SK-N-SH (cell line): ENCODE data around the gene PARP16. TPM values are rescaled to one million over a fixed set of nuclear protein-coding genes. Genes with fewer than 3 reads are reported as not detected.

Source experiments
- CTCF ChIA-PET: fragments of 300-600, 350-600 bp; formaldehyde crosslinking; extraction: SDS; loops from one replicate; lab custom pipeline; 2021; lab: Yijun Ruan, JAX
- POLR2A ChIA-PET: fragments of 350-600 bp; sonication (Branson Sonifier 250); formaldehyde crosslinking; extraction: SDS; loops from one replicate; lab custom pipeline; 2020; ENCODE audit warnings: antibody characterized with exemption, inconsistent platforms; lab: Yijun Ruan, JAX
- DNase-seq: peaks from one replicate; pipeline ENCODE4 v3.0.0; 2012
- H2AFZ ChIP-seq: fragments of 200-600 bp; sonication (generic); 2 replicates; pipeline ENCODE4 v1.8.1; 2016; ENCODE audit warnings: antibody characterized with exemption, mild to moderate bottlenecking, low read depth
- H3F3A ChIP-seq: fragments of 200-600 bp; sonication (generic); replicated peaks from 2 replicates; pipeline ENCODE3; 2016; ENCODE audit warnings: antibody characterized with exemption, mild to moderate bottlenecking; ENCODE audit not compliant: insufficient read depth
- H3K27ac ChIP-seq, 2 experiments: fragments of 200-500 bp in 1 of 2; fragments of 200-600 bp in 1 of 2; sonication (Bioruptor generic) in 1 of 2; sonication (generic), shearing (Covaris generic) in 1 of 2; 2 replicates each; pipeline versions ENCODE4 v1.5.1 to v1.6.1; 2014 to 2016; ENCODE audit warnings: low read depth in 2 of 2, inconsistent platforms in 1 of 2, low read length in 1 of 2, mild to moderate bottlenecking in 1 of 2, mixed read lengths in 1 of 2
- H3K27me3 ChIP-seq: fragments of 200-600 bp; sonication (generic), shearing (Covaris generic); 2 replicates; pipeline ENCODE4 v1.6.1; 2016; ENCODE audit warnings: mixed run types; ENCODE audit not compliant: insufficient read depth
- H3K36me3 ChIP-seq, 2 experiments: fragments of 200-500 bp in 1 of 2; fragments of 200-600 bp in 1 of 2; sonication (Bioruptor generic) in 1 of 2; sonication (generic) in 1 of 2; replicated peaks in 1 of 2; 2 replicates each; pipeline versions ENCODE3 to v1.5.1; 2014 to 2016; ENCODE audit warnings: low read length in 1 of 2, mild to moderate bottlenecking in 1 of 2; ENCODE audit not compliant: insufficient read depth in 2 of 2, control insufficient read depth in 1 of 2
- H3K4me1 ChIP-seq, 2 experiments: fragments of 200-500 bp in 1 of 2; fragments of 200-600 bp in 1 of 2; sonication (Bioruptor generic) in 1 of 2; sonication (generic), shearing (Covaris generic) in 1 of 2; 2 replicates each; pipeline versions ENCODE4 v1.5.1 to v1.6.1; 2014 to 2016; ENCODE audit warnings: low read depth in 1 of 2, low read length in 1 of 2, mixed run types in 1 of 2; ENCODE audit not compliant: insufficient read depth in 2 of 2, control insufficient read depth in 1 of 2
- H3K4me2 ChIP-seq: fragments of 200-600 bp; sonication (generic), shearing (Covaris generic); 2 replicates; pipeline ENCODE4 v1.6.1; 2017; ENCODE audit warnings: mixed run types
- H3K4me3 ChIP-seq, 2 experiments: fragments of 200-500 bp in 1 of 2; fragments of 200-600 bp in 1 of 2; sonication (Bioruptor generic) in 1 of 2; sonication (generic), shearing (Covaris generic) in 1 of 2; 2 replicates each; pipeline versions ENCODE4 v1.5.1 to v1.8.1; 2014 to 2016; ENCODE audit warnings: low read depth in 2 of 2, inconsistent platforms in 1 of 2, low read length in 1 of 2, mild to moderate bottlenecking in 1 of 2, mixed read lengths in 1 of 2, moderate library complexity in 1 of 2
- H3K79me2 ChIP-seq: fragments of 200-600 bp; sonication (generic); 2 replicates; pipeline ENCODE4 v1.8.1; 2017; ENCODE audit warnings: mild to moderate bottlenecking; ENCODE audit not compliant: insufficient read depth
- H3K9ac ChIP-seq: fragments of 200-600 bp; sonication (generic); 2 replicates; pipeline ENCODE4 v1.6.1; 2017; ENCODE audit warnings: mixed run types
- H3K9me2 ChIP-seq: fragments of 200-600 bp; sonication (generic); 2 replicates; pipeline ENCODE4 v1.6.1; 2017; ENCODE audit warnings: mixed run types
- H3K9me3 ChIP-seq: fragments of 200-600 bp; sonication (generic); 2 replicates; pipeline ENCODE4 v1.6.1; 2017; ENCODE audit warnings: mixed run types, mild to moderate bottlenecking, moderate library complexity
- H4K20me1 ChIP-seq: fragments of 200-600 bp; sonication (generic); 2 replicates; pipeline ENCODE4 v1.6.1; 2017; ENCODE audit warnings: mild to moderate bottlenecking, mixed run types; ENCODE audit not compliant: insufficient read depth
- FOSL2 ChIP-seq: IDR thresholded peaks from 2 replicates; pipeline ENCODE4 v1.4.0; 2012; ENCODE audit warnings: low read depth, mild to moderate bottlenecking, moderate library complexity, borderline replicate concordance
- FOXM1 ChIP-seq: IDR thresholded peaks from 2 replicates; pipeline ENCODE4 v1.4.0; 2012; ENCODE audit warnings: low read depth, mild to moderate bottlenecking
- GABPA ChIP-seq: IDR thresholded peaks from 2 replicates; pipeline ENCODE4 v1.4.0; 2012; ENCODE audit warnings: low read depth, mild to moderate bottlenecking
- GATA2 ChIP-seq: sonication (generic); formaldehyde crosslinking; IDR thresholded peaks from 2 replicates; pipeline ENCODE4 v1.5.0; 2020; ENCODE audit warnings: mild to moderate bottlenecking, missing genetic modification reagents
- JUND ChIP-seq: IDR thresholded peaks from 2 replicates; pipeline ENCODE4 v1.4.0; 2012
- MXI1 ChIP-seq: IDR thresholded peaks from 2 replicates; pipeline ENCODE4 v1.6.1; 2012; ENCODE audit warnings: mild to moderate bottlenecking, low read depth, low read length, improper control_type of control experiment
- RAD21 ChIP-seq: IDR thresholded peaks from 2 replicates; pipeline ENCODE4 v1.6.1; 2012; ENCODE audit warnings: mild to moderate bottlenecking, low read length
- RCOR1 ChIP-seq: fragments of 150-350 bp; IDR thresholded peaks from 2 replicates; pipeline ENCODE4 v1.6.1; 2017; ENCODE audit warnings: antibody characterized with exemption, low read length
- RFX5 ChIP-seq: IDR thresholded peaks from 2 replicates; pipeline ENCODE4 v1.6.1; 2012; ENCODE audit warnings: mild to moderate bottlenecking, improper control_type of control experiment, low read length
- WGBS: methylation state at CpG from one replicate; pipeline ENCODE4 v1.1.6; 2017; ENCODE audit warnings: low lambda C conversion rate; 5-methylcytosine and 5-hydroxymethylcytosine counted together
- polyA plus RNA-seq, 3 experiments: library from polyadenylated mRNA; depleted of rRNA; stranded (reverse); fragments of >200 nt; gene quantifications; 2 replicates each; pipeline ENCODE4 v1.2.3, GENCODE V29; 2012
- TF ChIP-seq, protein P1 (sequence below): IDR thresholded peaks from 2 replicates; pipeline ENCODE4; 2012
- TF ChIP-seq, protein P2 (sequence below): IDR thresholded peaks from 2 replicates; pipeline ENCODE4 v1.4.0; 2012; ENCODE audit warnings: low read depth
- TF ChIP-seq, protein P3 (sequence below): fragments of 200-600 bp; sonication (generic); IDR thresholded peaks from 2 replicates; pipeline ENCODE4 v1.6.1; 2017; ENCODE audit warnings: antibody characterized with exemption, mild to moderate bottlenecking, moderate library complexity
- TF ChIP-seq, protein P4 (sequence below): IDR thresholded peaks from 2 replicates; pipeline ENCODE4 v1.4.0; 2012; ENCODE audit warnings: low read depth, borderline replicate concordance

The PARP16 gene
- polyA plus RNA-seq, 1 of the 3 experiments (the other 2 are of a cell fraction): 6.3 TPM

DNA sequence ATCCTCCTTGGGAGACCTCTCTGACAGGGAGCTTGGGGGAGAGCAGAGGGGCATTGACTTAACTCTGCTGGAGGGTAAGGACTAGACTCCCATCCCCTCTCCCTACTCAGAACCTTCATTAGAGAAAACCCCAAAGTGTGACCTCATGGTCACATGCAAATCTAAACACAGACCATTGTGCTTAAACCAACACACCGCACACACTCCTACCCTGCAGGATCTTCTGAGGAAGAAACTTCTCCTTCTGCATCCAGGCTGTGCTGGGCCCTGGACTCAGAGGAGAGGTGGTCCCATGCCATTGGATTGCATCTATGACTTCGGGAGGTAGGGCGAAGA, 805 bp upstream of the PARP16 start:
- Histone ChIP-seq H3K79me2 (peaks cover 6% of the 10 kb centered on the region; the same call in 1 of the 2 replicates), H3K27ac (peak overlapping the region in 1 of 2 experiments; percentile 75; a peak in 2 of 4 replicates), H3K36me3 (no peaks in the 10 kb centered on the region), H2AFZ (peak overlapping the region; percentile 95; the same call in 1 of the 2 replicates), H3F3A (peaks cover 18% of the 10 kb centered on the region), H3K4me2 (peak overlapping the region; percentile 97), H3K9ac (peak overlapping the region; percentile 57; the same call in 1 of the 2 replicates), H3K4me1 (peaks cover 9 to 13% of the 10 kb centered on the region in 2 experiments; a peak in 3 of 4 replicates), H3K4me3 (no peak overlapping the region), H4K20me1 (no peaks in the 10 kb centered on the region), H3K9me2 (no peaks in the 10 kb centered on the region), H3K9me3 (no peaks in the 10 kb centered on the region), H3K27me3 (no peaks in the 10 kb centered on the region)
- DNase-seq: no peak
- ChIA-PET POLR2A (interaction anchor here (1.1 to 2.1 kb wide), 4 partner anchors 9 to 103 kb away, joined by 3 to 20 read pairs (median 9); partner anchors contain the start of genes CLPX and RNU5B-1), CTCF (interaction anchor here (1.3 to 4.0 kb wide), 5 partner anchors 10 to 233 kb away, joined by 3 to 28 read pairs (median 8); no protein-coding TSS in a partner anchor)
- no peak for TF ChIP-seq GATA2 (CRISPR knock-in tag)
- no peak for TF ChIP-seq JUND
- no peak for TF ChIP-seq MXI1
- TF ChIP-seq, protein P1, sequence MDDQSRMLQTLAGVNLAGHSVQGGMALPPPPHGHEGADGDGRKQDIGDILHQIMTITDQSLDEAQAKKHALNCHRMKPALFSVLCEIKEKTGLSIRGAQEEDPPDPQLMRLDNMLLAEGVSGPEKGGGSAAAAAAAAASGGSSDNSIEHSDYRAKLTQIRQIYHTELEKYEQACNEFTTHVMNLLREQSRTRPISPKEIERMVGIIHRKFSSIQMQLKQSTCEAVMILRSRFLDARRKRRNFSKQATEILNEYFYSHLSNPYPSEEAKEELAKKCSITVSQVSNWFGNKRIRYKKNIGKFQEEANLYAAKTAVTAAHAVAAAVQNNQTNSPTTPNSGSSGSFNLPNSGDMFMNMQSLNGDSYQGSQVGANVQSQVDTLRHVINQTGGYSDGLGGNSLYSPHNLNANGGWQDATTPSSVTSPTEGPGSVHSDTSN: no peak
- TF ChIP-seq GABPA: no peak
- TF ChIP-seq, protein P2, sequence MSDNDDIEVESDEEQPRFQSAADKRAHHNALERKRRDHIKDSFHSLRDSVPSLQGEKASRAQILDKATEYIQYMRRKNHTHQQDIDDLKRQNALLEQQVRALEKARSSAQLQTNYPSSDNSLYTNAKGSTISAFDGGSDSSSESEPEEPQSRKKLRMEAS: no peak
- no peak for TF ChIP-seq RFX5
- no peak for TF ChIP-seq RAD21
- TF ChIP-seq, protein P3, sequence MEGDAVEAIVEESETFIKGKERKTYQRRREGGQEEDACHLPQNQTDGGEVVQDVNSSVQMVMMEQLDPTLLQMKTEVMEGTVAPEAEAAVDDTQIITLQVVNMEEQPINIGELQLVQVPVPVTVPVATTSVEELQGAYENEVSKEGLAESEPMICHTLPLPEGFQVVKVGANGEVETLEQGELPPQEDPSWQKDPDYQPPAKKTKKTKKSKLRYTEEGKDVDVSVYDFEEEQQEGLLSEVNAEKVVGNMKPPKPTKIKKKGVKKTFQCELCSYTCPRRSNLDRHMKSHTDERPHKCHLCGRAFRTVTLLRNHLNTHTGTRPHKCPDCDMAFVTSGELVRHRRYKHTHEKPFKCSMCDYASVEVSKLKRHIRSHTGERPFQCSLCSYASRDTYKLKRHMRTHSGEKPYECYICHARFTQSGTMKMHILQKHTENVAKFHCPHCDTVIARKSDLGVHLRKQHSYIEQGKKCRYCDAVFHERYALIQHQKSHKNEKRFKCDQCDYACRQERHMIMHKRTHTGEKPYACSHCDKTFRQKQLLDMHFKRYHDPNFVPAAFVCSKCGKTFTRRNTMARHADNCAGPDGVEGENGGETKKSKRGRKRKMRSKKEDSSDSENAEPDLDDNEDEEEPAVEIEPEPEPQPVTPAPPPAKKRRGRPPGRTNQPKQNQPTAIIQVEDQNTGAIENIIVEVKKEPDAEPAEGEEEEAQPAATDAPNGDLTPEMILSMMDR: no peak
- 97% methylated on average over 3 of the region's 3 CpGs for WGBS

DNA sequence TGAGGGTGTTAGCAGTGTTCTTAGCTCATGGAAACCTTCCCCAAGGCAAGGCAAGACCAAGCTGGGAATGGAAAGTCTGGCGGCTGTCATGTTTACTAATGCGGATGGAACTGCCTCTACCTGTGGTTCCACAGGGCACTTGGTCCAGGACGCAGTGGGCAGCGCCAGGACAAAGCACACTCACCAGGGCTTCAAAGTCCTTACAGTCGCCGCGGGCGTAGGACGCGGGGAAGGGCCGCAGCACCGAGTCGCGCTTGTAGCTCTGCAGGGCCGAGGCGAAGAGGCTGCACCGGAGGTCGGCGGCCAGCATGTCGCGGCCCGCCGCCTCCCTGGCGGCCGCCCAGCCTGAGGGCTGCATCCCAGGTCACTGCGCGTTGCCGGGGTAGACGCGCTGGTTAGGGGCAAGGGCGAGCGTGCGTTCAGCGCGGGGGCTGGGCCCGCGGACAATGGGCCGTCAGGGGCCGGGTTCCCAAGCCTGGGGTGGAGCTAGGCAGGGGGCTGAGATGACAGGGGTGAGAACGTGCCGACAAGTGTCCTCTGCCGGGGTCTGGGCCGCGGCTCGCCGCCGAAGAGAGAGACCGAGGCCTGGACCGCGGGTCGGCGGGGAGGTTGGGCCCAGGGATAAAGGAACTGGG, 497 bp downstream of the PARP16 start:
- no peak for DNase-seq
- ChIA-PET POLR2A (interaction anchor here (0.6 to 2.1 kb wide), 12 partner anchors 8 to 101 kb away, joined by 3 to 20 read pairs (median 4); partner anchors contain the start of genes CLPX and RNU5B-1), CTCF (interaction anchor here (0.7 to 4.0 kb wide), 11 partner anchors 11 to 106 kb away, joined by 3 to 28 read pairs (median 5); partner anchors contain the start of gene CLPX)
- Histone ChIP-seq H3K79me2 (peaks cover 6% of the 10 kb centered on the region; the same call in 1 of the 2 replicates), H3K36me3 (no peaks in the 10 kb centered on the region), H3K4me3 (peak overlapping the region; percentile 61 to 71), H3K4me2 (peak overlapping the region; percentile 97), H3K9me3 (no peaks in the 10 kb centered on the region), H2AFZ (peak overlapping the region; percentile 95), H3K27me3 (no peaks in the 10 kb centered on the region), H3K4me1 (peaks cover 9 to 13% of the 10 kb centered on the region in 2 experiments; a peak in 3 of 4 replicates), H3F3A (peaks cover 18% of the 10 kb centered on the region), H3K27ac (peak overlapping the region; percentile 37 to 81; a peak in 3 of 4 replicates), H4K20me1 (no peaks in the 10 kb centered on the region), H3K9me2 (no peaks in the 10 kb centered on the region), H3K9ac (peak overlapping the region; percentile 77)
- WGBS: 1% methylated on average over 16 of the region's 52 CpGs
- TF ChIP-seq FOSL2: no peak
- TF ChIP-seq, protein P4, sequence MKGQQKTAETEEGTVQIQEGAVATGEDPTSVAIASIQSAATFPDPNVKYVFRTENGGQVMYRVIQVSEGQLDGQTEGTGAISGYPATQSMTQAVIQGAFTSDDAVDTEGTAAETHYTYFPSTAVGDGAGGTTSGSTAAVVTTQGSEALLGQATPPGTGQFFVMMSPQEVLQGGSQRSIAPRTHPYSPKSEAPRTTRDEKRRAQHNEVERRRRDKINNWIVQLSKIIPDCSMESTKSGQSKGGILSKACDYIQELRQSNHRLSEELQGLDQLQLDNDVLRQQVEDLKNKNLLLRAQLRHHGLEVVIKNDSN: no peak
- TF ChIP-seq RCOR1: no peak
- TF ChIP-seq FOXM1: no peak
- TF ChIP-seq MXI1: peak; percentile 6; the same call in 1 of the 2 replicates
